ENCODE measurements around the gene EFNA4. TPM values are rescaled to one million over a fixed set of nuclear protein-coding genes. Genes with fewer than 3 reads are reported as not detected.

The EFNA4 gene, protein sequence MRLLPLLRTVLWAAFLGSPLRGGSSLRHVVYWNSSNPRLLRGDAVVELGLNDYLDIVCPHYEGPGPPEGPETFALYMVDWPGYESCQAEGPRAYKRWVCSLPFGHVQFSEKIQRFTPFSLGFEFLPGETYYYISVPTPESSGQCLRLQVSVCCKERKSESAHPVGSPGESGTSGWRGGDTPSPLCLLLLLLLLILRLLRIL
- total RNA-seq (2022; extraction: Qiagen RNA extraction; ENCODE audit: low read depth) = 7.2 to 9.3 TPM (median 7.9 TPM) in 5 replicates

DNA sequence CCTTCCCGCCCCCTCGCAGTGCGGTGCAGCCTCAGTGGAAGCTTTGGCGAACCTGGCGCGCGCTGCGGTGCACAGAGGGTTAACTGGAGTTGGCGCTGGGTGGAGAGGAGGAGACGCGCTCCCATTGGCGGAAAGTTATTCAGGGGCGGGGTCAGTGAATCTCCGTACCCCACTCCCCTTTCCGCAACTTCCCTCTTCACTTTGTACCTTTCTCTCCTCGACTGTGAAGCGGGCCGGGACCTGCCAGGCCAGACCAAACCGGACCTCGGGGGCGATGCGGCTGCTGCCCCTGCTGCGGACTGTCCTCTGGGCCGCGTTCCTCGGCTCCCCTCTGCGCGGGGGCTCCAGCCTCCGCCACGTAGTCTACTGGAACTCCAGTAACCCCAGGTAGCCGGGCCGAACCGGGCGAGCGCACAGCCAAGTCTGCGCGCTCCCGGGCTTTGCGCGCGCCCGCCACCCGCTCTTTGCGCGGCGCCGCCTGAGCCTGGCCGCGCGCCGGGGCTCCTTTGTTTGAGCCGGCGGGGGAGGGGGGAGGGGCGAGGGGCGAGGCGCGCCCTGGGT, at the start of gene EFNA4:
Gene EFNA4, plus strand, starts transcription at position 191 of the 561 bp plus-strand sequence. Its CDS starts 84 bp downstream, at position 275.

GRCh38 chr1:155033524-155033923, 30.0 kb upstream of the EFNA4 start, which contains the start of the genes DCST1 and DCST2:
Gene DCST1, plus strand, starts transcription at chr1:155033824. Its CDS starts 213 bp downstream, at chr1:155034037.
Gene DCST2, minus strand, starts transcription at chr1:155033781. Its CDS starts 80 bp downstream, at chr1:155033701.

GRCh38 chr1:155050560-155051341, 12.8 kb upstream of the EFNA4 start, which contains the start of gene ADAM15:
Gene ADAM15, plus strand, starts transcription at chr1:155051316. Its CDS starts 71 bp downstream, at chr1:155051387.

DNA sequence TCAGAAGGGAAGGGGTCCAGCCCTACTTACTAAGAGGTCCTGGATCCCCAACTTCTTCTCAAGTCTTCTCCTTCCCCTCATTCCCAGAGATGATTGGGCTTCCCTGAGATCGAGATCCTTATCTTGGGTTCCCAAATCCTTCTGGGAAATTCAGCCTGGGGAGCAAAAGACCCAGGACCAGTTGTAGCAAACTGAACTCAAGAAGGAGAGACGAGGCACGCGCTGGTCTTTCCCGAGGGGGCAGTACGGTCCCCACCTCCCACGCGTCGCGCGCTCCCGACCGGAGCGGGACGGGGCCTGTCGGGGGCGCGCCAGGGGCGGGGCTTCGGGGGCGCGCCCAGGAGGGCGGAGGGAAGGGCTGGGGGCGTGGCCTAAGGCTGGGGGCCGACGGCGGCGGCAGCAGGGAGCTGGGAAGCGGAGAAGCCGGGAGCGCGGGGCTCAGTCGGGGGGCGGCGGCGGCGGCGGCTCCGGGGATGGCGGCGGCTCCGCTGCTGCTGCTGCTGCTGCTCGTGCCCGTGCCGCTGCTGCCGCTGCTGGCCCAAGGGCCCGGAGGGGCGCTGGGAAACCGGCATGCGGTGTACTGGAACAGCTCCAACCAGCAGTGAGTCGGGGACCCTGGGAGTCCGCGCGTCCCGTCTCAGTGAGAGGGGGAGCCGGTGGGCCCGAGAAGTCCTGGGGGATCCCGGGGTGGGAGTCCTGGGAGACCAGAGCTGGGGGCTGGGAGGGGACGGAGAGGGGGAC, 15.1 kb downstream of the EFNA4 start, which contains the start of gene EFNA3:
Gene EFNA3, plus strand, starts transcription at position 369 of the 741 bp plus-strand sequence. Its CDS starts 105 bp downstream, at position 474.

Other genes starting within 250 kb of the EFNA4 start
- 0.02 to 0.08 TPM (median 0.06 TPM) in 5 replicates for gene KCNN3, start 193.5 kb upstream of the EFNA4 start, total RNA-seq (2022; extraction: Qiagen RNA extraction; ENCODE audit: low read depth)
- 34.6 to 44.3 TPM (median 42.0 TPM) in 5 replicates for gene PMVK, start 127.0 kb upstream of the EFNA4 start, total RNA-seq (2022; extraction: Qiagen RNA extraction; ENCODE audit: low read depth)
- 11.8 to 16.5 TPM (median 14.4 TPM) in 5 replicates for gene PBXIP1, start 107.6 kb upstream of the EFNA4 start, total RNA-seq (2022; extraction: Qiagen RNA extraction; ENCODE audit: low read depth)
- gene PYGO2, start 102.0 kb upstream of the EFNA4 start, total RNA-seq (2022; extraction: Qiagen RNA extraction; ENCODE audit: low read depth) = 19.5 to 24.1 TPM (median 22.6 TPM) in 5 replicates
- gene SHC1, start 93.0 kb upstream of the EFNA4 start, total RNA-seq (2022; extraction: Qiagen RNA extraction; ENCODE audit: low read depth) = 128 to 150 TPM (median 144 TPM) in 5 replicates
- gene CKS1B, start 89.1 kb upstream of the EFNA4 start, total RNA-seq (2022; extraction: Qiagen RNA extraction; ENCODE audit: low read depth) = 325 to 385 TPM (median 338 TPM) in 5 replicates
- 33.1 to 53.6 TPM (median 42.5 TPM) in 5 replicates for gene FLAD1, start 80.4 kb upstream of the EFNA4 start, total RNA-seq (2022; extraction: Qiagen RNA extraction; ENCODE audit: low read depth)
- not detected in 5 replicates for gene LENEP, start 70.2 kb upstream of the EFNA4 start, total RNA-seq (2022; extraction: Qiagen RNA extraction; ENCODE audit: low read depth)
- gene ZBTB7B, start 60.9 kb upstream of the EFNA4 start, total RNA-seq (2022; extraction: Qiagen RNA extraction; ENCODE audit: low read depth) = 18.9 to 28.7 TPM (median 22.3 TPM) in 5 replicates
- 0.08 to 0.67 TPM (median 0.45 TPM) in 5 replicates for gene DCST2, start 30.0 kb upstream of the EFNA4 start, total RNA-seq (2022; extraction: Qiagen RNA extraction; ENCODE audit: low read depth)
- not detected in 5 replicates for gene DCST1, start 29.9 kb upstream of the EFNA4 start, total RNA-seq (2022; extraction: Qiagen RNA extraction; ENCODE audit: low read depth)
- gene ADAM15, start 12.4 kb upstream of the EFNA4 start, total RNA-seq (2022; extraction: Qiagen RNA extraction; ENCODE audit: low read depth) = 52.7 to 85.0 TPM (median 72.2 TPM) in 5 replicates
- gene EFNA3, start 15.1 kb downstream of the EFNA4 start, total RNA-seq (2022; extraction: Qiagen RNA extraction; ENCODE audit: low read depth) = 3.0 to 5.4 TPM (median 3.9 TPM) in 5 replicates
- 34.4 to 48.7 TPM (median 37.8 TPM) in 5 replicates for gene EFNA1, start 64.1 kb downstream of the EFNA4 start, total RNA-seq (2022; extraction: Qiagen RNA extraction; ENCODE audit: low read depth)
- gene SLC50A1, start 72.1 kb downstream of the EFNA4 start, total RNA-seq (2022; extraction: Qiagen RNA extraction; ENCODE audit: low read depth) = 33.6 to 37.6 TPM (median 35.3 TPM) in 5 replicates
- 64.1 to 107 TPM (median 94.9 TPM) in 5 replicates for gene DPM3, start 76.8 kb downstream of the EFNA4 start, total RNA-seq (2022; extraction: Qiagen RNA extraction; ENCODE audit: low read depth)
- 193 to 252 TPM (median 242 TPM) in 5 replicates for gene KRTCAP2, start 109.6 kb downstream of the EFNA4 start, total RNA-seq (2022; extraction: Qiagen RNA extraction; ENCODE audit: low read depth)
- gene TRIM46, start 110.1 kb downstream of the EFNA4 start, total RNA-seq (2022; extraction: Qiagen RNA extraction; ENCODE audit: low read depth) = 1.1 to 2.2 TPM (median 1.4 TPM) in 5 replicates
- 5.5 to 10.3 TPM (median 7.8 TPM) in 5 replicates for gene THBS3, start 144.2 kb downstream of the EFNA4 start, total RNA-seq (2022; extraction: Qiagen RNA extraction; ENCODE audit: low read depth)
- 61.2 to 76.7 TPM (median 74.1 TPM) in 5 replicates for gene MTX1, start 145.0 kb downstream of the EFNA4 start, total RNA-seq (2022; extraction: Qiagen RNA extraction; ENCODE audit: low read depth)
- 27.2 to 41.6 TPM (median 36.2 TPM) in 5 replicates for gene ENTREP3, start 191.7 kb downstream of the EFNA4 start, total RNA-seq (2022; extraction: Qiagen RNA extraction; ENCODE audit: low read depth)
- gene SCAMP3, start 198.6 kb downstream of the EFNA4 start, total RNA-seq (2022; extraction: Qiagen RNA extraction; ENCODE audit: low read depth) = 95.7 to 138 TPM (median 124 TPM) in 5 replicates
- gene CLK2, start 209.8 kb downstream of the EFNA4 start, total RNA-seq (2022; extraction: Qiagen RNA extraction; ENCODE audit: low read depth) = 20.3 to 28.2 TPM (median 22.9 TPM) in 5 replicates
- gene HCN3, start 213.7 kb downstream of the EFNA4 start, total RNA-seq (2022; extraction: Qiagen RNA extraction; ENCODE audit: low read depth) = 2.6 to 6.2 TPM (median 4.4 TPM) in 5 replicates
- gene PKLR, start 237.7 kb downstream of the EFNA4 start, total RNA-seq (2022; extraction: Qiagen RNA extraction; ENCODE audit: low read depth) = 0.03 TPM in 1 of 5 replicates, not detected in the others
- gene FDPS, start 245.1 kb downstream of the EFNA4 start, total RNA-seq (2022; extraction: Qiagen RNA extraction; ENCODE audit: low read depth) = 158 to 185 TPM (median 166 TPM) in 5 replicates

Measured in A549 treated with RU486 at 1 μM for 4 hours (cell line).